ENCODE results near the gene KLHL15.

- TF ChIP-seq CTCF (IDR thresholded peaks at IDR 0.05) = no peak
- no peak for TF ChIP-seq EP300 (IDR thresholded peaks at IDR 0.05; ENCODE audit: low read depth)
- no peak for TF ChIP-seq POLR2A (IDR thresholded peaks at IDR 0.05)
Measured at GRCh38 chrX:24019448-24019847, 7.5 kb downstream of the KLHL15 start.
